Measurements from ENCODE around the gene HKDC1.

Gene HKDC1

DNA sequence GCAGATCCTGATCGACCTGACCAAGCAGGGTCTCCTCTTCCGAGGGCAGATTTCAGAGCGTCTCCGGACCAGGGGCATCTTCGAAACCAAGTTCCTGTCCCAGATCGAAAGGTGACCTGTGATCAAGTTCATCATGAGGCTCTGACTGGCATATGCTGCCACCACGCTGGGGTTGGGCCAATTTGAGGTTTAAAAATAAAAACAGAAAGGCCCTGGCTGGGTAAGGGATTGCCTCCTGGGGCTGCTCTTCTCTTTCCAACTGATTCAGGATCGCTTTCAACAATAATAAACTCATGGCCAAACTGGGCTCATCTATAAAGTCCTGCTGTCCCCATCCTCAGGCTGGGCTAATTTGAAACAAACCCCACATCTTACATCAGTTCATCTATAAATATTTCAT lies 41.1 kb downstream of the HKDC1 start:
- Histone ChIP-seq H3K9ac (ENCODE audit: low read length in 2 of 2) (no peak overlapping the region), H3K27ac (ENCODE audit: low read length) (no peak overlapping the region), H3K9me3 (ENCODE audit: control insufficient read depth in 2 of 2, low read length in 2 of 2) (no peaks in the 10 kb centered on the region), H3K36me3 (ENCODE audit: control insufficient read depth in 2 of 2, insufficient read depth in 2 of 2, low read length in 2 of 2) (no peaks in the 10 kb centered on the region), H3K4me3 (ENCODE audit: low read length in 2 of 2) (no peak overlapping the region), H3K4me1 (ENCODE audit: control insufficient read depth, insufficient read depth, low read length) (peaks cover 3% of the 10 kb centered on the region), H3K27me3 (ENCODE audit: control insufficient read depth in 1 of 2, insufficient read depth in 2 of 2, low read length in 2 of 2) (no peaks in the 10 kb centered on the region)

- Histone ChIP-seq H3K9me3 (ENCODE audit: control insufficient read depth in 2 of 2, low read length in 2 of 2) (no peaks in the 10 kb centered on the region), H3K4me3 (ENCODE audit: low read length in 2 of 2) (no peak overlapping the region), H3K9ac (ENCODE audit: low read length in 2 of 2) (no peak overlapping the region), H3K27ac (ENCODE audit: low read length) (no peak overlapping the region), H3K27me3 (ENCODE audit: control insufficient read depth in 1 of 2, insufficient read depth in 2 of 2, low read length in 2 of 2) (peaks cover 0 to 3% of the 10 kb centered on the region in 2 donors), H3K4me1 (ENCODE audit: control insufficient read depth, insufficient read depth, low read length) (peaks cover 3% of the 10 kb centered on the region), H3K36me3 (ENCODE audit: control insufficient read depth in 2 of 2, insufficient read depth in 2 of 2, low read length in 2 of 2) (no peaks in the 10 kb centered on the region)
Measured at GRCh38 chr10:69262292-69262751, 42.2 kb downstream of the HKDC1 start.

DNA sequence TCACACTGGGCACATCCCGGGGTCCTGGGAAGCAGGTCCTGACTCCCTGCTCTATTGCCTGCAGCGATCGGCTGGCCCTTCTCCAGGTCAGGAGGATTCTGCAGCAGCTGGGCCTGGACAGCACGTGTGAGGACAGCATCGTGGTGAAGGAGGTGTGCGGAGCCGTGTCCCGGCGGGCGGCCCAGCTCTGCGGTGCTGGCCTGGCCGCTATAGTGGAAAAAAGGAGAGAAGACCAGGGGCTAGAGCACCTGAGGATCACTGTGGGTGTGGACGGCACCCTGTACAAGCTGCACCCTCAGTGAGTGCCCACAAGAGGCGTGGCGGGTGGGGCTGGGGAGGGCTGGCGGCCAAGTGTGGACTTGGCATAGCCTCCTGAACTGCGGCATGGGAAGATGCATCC lies 45.4 kb downstream of the HKDC1 start:
- H3K4me3 ChIP-seq (ENCODE audit: low read length in 2 of 2): no peak overlapping the region
- H3K36me3 ChIP-seq (ENCODE audit: control insufficient read depth in 2 of 2, insufficient read depth in 2 of 2, low read length in 2 of 2): no peaks in the 10 kb centered on the region
- H3K9ac ChIP-seq (ENCODE audit: low read length in 2 of 2): no peak overlapping the region
- peaks cover 0 to 3% of the 10 kb centered on the region in 2 donors for H3K27me3 ChIP-seq (ENCODE audit: control insufficient read depth in 1 of 2, insufficient read depth in 2 of 2, low read length in 2 of 2)
- H3K4me1 ChIP-seq (ENCODE audit: control insufficient read depth, insufficient read depth, low read length): no peaks in the 10 kb centered on the region
- H3K27ac ChIP-seq (ENCODE audit: low read length): no peak overlapping the region
- H3K9me3 ChIP-seq (ENCODE audit: control insufficient read depth in 2 of 2, low read length in 2 of 2): no peaks in the 10 kb centered on the region

GRCh38 chr10:69268761-69269416 lies 48.8 kb downstream of the HKDC1 start:
- Histone ChIP-seq H3K9me3 (ENCODE audit: control insufficient read depth in 2 of 2, low read length in 2 of 2) (no peaks in the 10 kb centered on the region), H3K4me1 (ENCODE audit: control insufficient read depth, insufficient read depth, low read length) (no peaks in the 10 kb centered on the region), H3K27me3 (ENCODE audit: control insufficient read depth in 1 of 2, insufficient read depth in 2 of 2, low read length in 2 of 2) (peaks cover 0 to 3% of the 10 kb centered on the region in 2 donors)

GRCh38 chr10:69269761-69270160 lies 49.6 kb downstream of the HKDC1 start:
- Histone ChIP-seq H3K36me3 (ENCODE audit: control insufficient read depth in 2 of 2, insufficient read depth in 2 of 2, low read length in 2 of 2) (no peaks in the 10 kb centered on the region), H3K4me3 (ENCODE audit: low read length in 2 of 2) (no peak overlapping the region), H3K27ac (ENCODE audit: low read length) (no peak overlapping the region), H3K9me3 (ENCODE audit: control insufficient read depth in 2 of 2, low read length in 2 of 2) (no peaks in the 10 kb centered on the region), H3K9ac (ENCODE audit: low read length in 2 of 2) (no peak overlapping the region), H3K4me1 (ENCODE audit: control insufficient read depth, insufficient read depth, low read length) (no peaks in the 10 kb centered on the region), H3K27me3 (ENCODE audit: control insufficient read depth in 1 of 2, insufficient read depth in 2 of 2, low read length in 2 of 2) (peaks cover 0 to 3% of the 10 kb centered on the region in 2 donors)

More at GRCh38 chr10:69268761-69269416, 48.8 kb downstream of the HKDC1 start:
- no peak overlapping the region for H3K27ac ChIP-seq (ENCODE audit: low read length)
- no peak overlapping the region for H3K4me3 ChIP-seq (ENCODE audit: low read length in 2 of 2)
- no peaks in the 10 kb centered on the region for H3K36me3 ChIP-seq (ENCODE audit: control insufficient read depth in 2 of 2, insufficient read depth in 2 of 2, low read length in 2 of 2)
- no peak overlapping the region for H3K9ac ChIP-seq (ENCODE audit: low read length in 2 of 2)

DNA sequence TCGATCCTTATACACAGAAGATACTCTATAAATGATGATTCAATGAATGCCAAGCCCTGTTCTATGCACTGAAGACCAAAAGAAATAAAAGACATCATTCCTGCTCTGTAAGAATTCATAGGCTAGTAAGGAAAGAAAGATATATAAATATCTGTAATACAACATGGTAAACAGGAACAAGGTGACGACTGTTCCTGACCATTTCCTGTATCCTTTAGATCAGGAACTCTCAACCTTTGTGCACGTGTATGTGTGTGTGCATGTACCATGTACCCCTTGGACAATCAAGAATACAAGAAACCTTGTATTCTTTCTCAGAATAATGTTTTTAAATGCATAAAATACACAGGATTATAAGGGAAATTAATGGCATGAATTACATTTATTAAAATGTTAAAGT lies 50.9 kb downstream of the HKDC1 start:
- Histone ChIP-seq H3K36me3 (ENCODE audit: control insufficient read depth in 2 of 2, insufficient read depth in 2 of 2, low read length in 2 of 2) (no peaks in the 10 kb centered on the region), H3K9ac (ENCODE audit: low read length in 2 of 2) (no peak overlapping the region), H3K9me3 (ENCODE audit: control insufficient read depth in 2 of 2, low read length in 2 of 2) (no peaks in the 10 kb centered on the region), H3K27me3 (ENCODE audit: control insufficient read depth in 1 of 2, insufficient read depth in 2 of 2, low read length in 2 of 2) (peaks cover 0 to 3% of the 10 kb centered on the region in 2 donors), H3K4me3 (ENCODE audit: low read length in 2 of 2) (no peak overlapping the region), H3K27ac (ENCODE audit: low read length) (no peak overlapping the region), H3K4me1 (ENCODE audit: control insufficient read depth, insufficient read depth, low read length) (no peaks in the 10 kb centered on the region)

GRCh38 chr10:69272624-69273023 lies 52.5 kb downstream of the HKDC1 start:
- no peak overlapping the region for H3K9ac ChIP-seq (ENCODE audit: low read length in 2 of 2)
- no peak overlapping the region for H3K4me3 ChIP-seq (ENCODE audit: low read length in 2 of 2)
- H3K27ac ChIP-seq (ENCODE audit: low read length): no peak overlapping the region
- no peaks in the 10 kb centered on the region for H3K9me3 ChIP-seq (ENCODE audit: control insufficient read depth in 2 of 2, low read length in 2 of 2)
- H3K27me3 ChIP-seq (ENCODE audit: control insufficient read depth in 1 of 2, insufficient read depth in 2 of 2, low read length in 2 of 2): no peaks in the 10 kb centered on the region
- H3K4me1 ChIP-seq (ENCODE audit: control insufficient read depth, insufficient read depth, low read length): no peaks in the 10 kb centered on the region
- no peaks in the 10 kb centered on the region for H3K36me3 ChIP-seq (ENCODE audit: control insufficient read depth in 2 of 2, insufficient read depth in 2 of 2, low read length in 2 of 2)

DNA sequence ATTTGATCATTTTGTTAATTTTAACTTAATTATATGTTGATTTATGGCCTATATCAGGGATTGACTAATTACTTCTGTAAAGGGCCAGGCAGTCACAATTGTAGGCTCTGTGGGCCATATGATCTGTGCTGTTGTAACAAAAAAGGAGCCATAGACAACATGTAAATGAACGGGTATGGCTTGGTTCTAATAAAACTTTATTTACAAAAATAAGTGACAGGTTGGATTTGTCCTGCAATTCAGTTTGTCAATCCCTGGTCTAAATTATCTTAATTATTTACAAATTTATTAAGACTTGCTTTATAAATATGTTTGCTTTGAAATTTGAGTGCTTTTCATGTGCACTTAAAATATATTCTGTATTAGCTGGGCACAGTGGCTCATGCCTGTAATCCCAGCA lies 55.3 kb downstream of the HKDC1 start:
- no peaks in the 10 kb centered on the region for H3K4me1 ChIP-seq (ENCODE audit: control insufficient read depth, insufficient read depth, low read length)
- H3K27me3 ChIP-seq (ENCODE audit: control insufficient read depth in 1 of 2, insufficient read depth in 2 of 2, low read length in 2 of 2): no peaks in the 10 kb centered on the region
- no peak overlapping the region for H3K27ac ChIP-seq (ENCODE audit: low read length)
- H3K36me3 ChIP-seq (ENCODE audit: control insufficient read depth in 2 of 2, insufficient read depth in 2 of 2, low read length in 2 of 2): no peaks in the 10 kb centered on the region
- H3K9ac ChIP-seq (ENCODE audit: low read length in 2 of 2): no peak overlapping the region
- no peaks in the 10 kb centered on the region for H3K9me3 ChIP-seq (ENCODE audit: control insufficient read depth in 2 of 2, low read length in 2 of 2)
- H3K4me3 ChIP-seq (ENCODE audit: low read length in 2 of 2): no peak overlapping the region

- Histone ChIP-seq H3K4me3 (ENCODE audit: low read length in 2 of 2) (no peak overlapping the region), H3K36me3 (ENCODE audit: control insufficient read depth in 2 of 2, insufficient read depth in 2 of 2, low read length in 2 of 2) (no peaks in the 10 kb centered on the region), H3K27ac (ENCODE audit: low read length) (no peak overlapping the region), H3K27me3 (ENCODE audit: control insufficient read depth in 1 of 2, insufficient read depth in 2 of 2, low read length in 2 of 2) (no peaks in the 10 kb centered on the region), H3K9ac (ENCODE audit: low read length in 2 of 2) (no peak overlapping the region), H3K4me1 (ENCODE audit: control insufficient read depth, insufficient read depth, low read length) (no peaks in the 10 kb centered on the region), H3K9me3 (ENCODE audit: control insufficient read depth in 2 of 2, low read length in 2 of 2) (no peaks in the 10 kb centered on the region)
Measured at GRCh38 chr10:69276503-69276902, 56.4 kb downstream of the HKDC1 start.

- no peaks in the 10 kb centered on the region for H3K9me3 ChIP-seq (ENCODE audit: control insufficient read depth in 2 of 2, low read length in 2 of 2)
- H3K36me3 ChIP-seq (ENCODE audit: control insufficient read depth in 2 of 2, insufficient read depth in 2 of 2, low read length in 2 of 2): no peaks in the 10 kb centered on the region
- H3K27ac ChIP-seq (ENCODE audit: low read length): no peak within 1 kb of the TSS
- no peak within 1 kb of the TSS for H3K9ac ChIP-seq (ENCODE audit: low read length in 2 of 2)
- no peak within 1 kb of the TSS for H3K4me3 ChIP-seq (ENCODE audit: low read length in 2 of 2)
- no peaks in the 10 kb centered on the region for H3K4me1 ChIP-seq (ENCODE audit: control insufficient read depth, insufficient read depth, low read length)
- H3K27me3 ChIP-seq (ENCODE audit: control insufficient read depth in 1 of 2, insufficient read depth in 2 of 2, low read length in 2 of 2): no peaks in the 10 kb centered on the region
Measured at GRCh38 chr10:69278446-69278963, 58.4 kb downstream of the HKDC1 start, which contains the start of gene HK1. Gene HK1, plus strand, starts transcription at chr10:69278496.

GRCh38 chr10:69279110-69279509 lies 59.0 kb downstream of the HKDC1 start:
- H3K27ac ChIP-seq (ENCODE audit: low read length): no peak overlapping the region

More at GRCh38 chr10:69279110-69279509, 59.0 kb downstream of the HKDC1 start:
- Histone ChIP-seq H3K9me3 (ENCODE audit: control insufficient read depth in 2 of 2, low read length in 2 of 2) (no peaks in the 10 kb centered on the region), H3K4me3 (ENCODE audit: low read length in 2 of 2) (no peak overlapping the region), H3K9ac (ENCODE audit: low read length in 2 of 2) (no peak overlapping the region), H3K27me3 (ENCODE audit: control insufficient read depth in 1 of 2, insufficient read depth in 2 of 2, low read length in 2 of 2) (no peaks in the 10 kb centered on the region), H3K36me3 (ENCODE audit: control insufficient read depth in 2 of 2, insufficient read depth in 2 of 2, low read length in 2 of 2) (no peaks in the 10 kb centered on the region), H3K4me1 (ENCODE audit: control insufficient read depth, insufficient read depth, low read length) (no peaks in the 10 kb centered on the region)

Data from stomach smooth muscle (tissue), 2 donors.